GM23338 (cell line): ENCODE measurements around the gene CRYGA. TPM values are rescaled to one million over a fixed set of nuclear protein-coding genes. Genes with fewer than 3 reads are reported as not detected.

ENCODE experiments used
- ATAC-seq: fragments of 200-7000 bp; cut with Tn5 transposase; 3 replicates; pipeline ENCODE4 v1.9.1; 2020
- DNase-seq: peaks from one replicate; pipeline ENCODE4 v3.0.0-alpha.2; 2015; ENCODE audit warnings: low spot score
- H2AFZ ChIP-seq: fragments of 200-600 bp; sonication (generic); 2 replicates; pipeline ENCODE4 v1.8.0; 2016; ENCODE audit warnings: antibody characterized with exemption, mild to moderate bottlenecking, moderate library complexity
- H3F3A ChIP-seq: fragments of 200-600 bp; sonication (generic); replicated peaks from 2 replicates; pipeline ENCODE4 v1.8.0; 2017; ENCODE audit warnings: antibody characterized with exemption, mixed run types, low read depth
- H3K27ac ChIP-seq: fragments of 200-600 bp; sonication (generic); 2 replicates; pipeline ENCODE4 v1.6.1; 2016; ENCODE audit warnings: low read depth
- H3K27me3 ChIP-seq: fragments of 200-600 bp; sonication (generic); 2 replicates; pipeline ENCODE4 v1.8.0; 2016; ENCODE audit warnings: mild to moderate bottlenecking, mixed run types, moderate library complexity; ENCODE audit not compliant: insufficient read depth
- H3K36me3 ChIP-seq: fragments of 200-600 bp; sonication (generic); 2 replicates; pipeline ENCODE4 v1.8.0; 2016; ENCODE audit warnings: mild to moderate bottlenecking; ENCODE audit not compliant: insufficient read depth
- H3K4me1 ChIP-seq: fragments of 200-600 bp; sonication (generic); 2 replicates; pipeline ENCODE4 v1.8.0; 2016; ENCODE audit warnings: mild to moderate bottlenecking, moderate library complexity; ENCODE audit not compliant: insufficient read depth
- H3K4me2 ChIP-seq: fragments of 200-600 bp; sonication (generic); 2 replicates; pipeline ENCODE4 v1.7.1; 2017; ENCODE audit warnings: mixed run types
- H3K4me3 ChIP-seq: fragments of 200-600 bp; sonication (generic); 2 replicates; pipeline ENCODE4 v1.6.1; 2016; ENCODE audit warnings: mixed run types
- H3K79me2 ChIP-seq: fragments of 200-600 bp; sonication (generic); replicated peaks from 2 replicates; pipeline ENCODE4 v1.8.0; 2017; ENCODE audit warnings: mild to moderate bottlenecking; ENCODE audit not compliant: insufficient read depth
- H3K9me2 ChIP-seq: fragments of 200-600 bp; sonication (generic); 2 replicates; pipeline ENCODE4 v1.8.0; 2017; ENCODE audit not compliant: insufficient read depth
- H4K20me1 ChIP-seq: fragments of 200-600 bp; sonication (generic); replicated peaks from 2 replicates; pipeline ENCODE4 v1.8.0; 2017; ENCODE audit warnings: mild to moderate bottlenecking; ENCODE audit not compliant: insufficient read depth
- H3K27ac Mint-ChIP-seq: 2 replicates; pipeline ENCODE4 v1.8.0; 2020; ENCODE audit warnings: inconsistent platforms, mild to moderate bottlenecking, moderate library complexity, mixed read lengths
- H3K27me3 Mint-ChIP-seq: 3 replicates; pipeline ENCODE4 v1.8.0; 2022; ENCODE audit warnings: low read depth, mild to moderate bottlenecking, moderate library complexity, mixed read lengths, inconsistent platforms; ENCODE audit not compliant: insufficient read depth, poor library complexity
- H3K36me3 Mint-ChIP-seq: 3 replicates; pipeline ENCODE4 v1.8.0; 2021; ENCODE audit warnings: low read depth, mild to moderate bottlenecking, inconsistent platforms, moderate library complexity, mixed read lengths
- H3K4me1 Mint-ChIP-seq: 3 replicates; pipeline ENCODE4 v1.8.0; 2020; ENCODE audit warnings: mild to moderate bottlenecking, inconsistent platforms, mixed read lengths
- H3K4me3 Mint-ChIP-seq: 3 replicates; pipeline ENCODE4 v1.8.0; 2021; ENCODE audit warnings: moderate library complexity, mild to moderate bottlenecking, inconsistent platforms, mixed read lengths
- H3K9me3 Mint-ChIP-seq: 3 replicates; pipeline ENCODE4 v1.8.0; 2020; ENCODE audit warnings: moderate library complexity, mild to moderate bottlenecking, inconsistent platforms, mixed read lengths
- ETS1 ChIP-seq: IDR thresholded peaks from 2 replicates; pipeline ENCODE4 v1.6.1; 2016; ENCODE audit warnings: antibody characterized with exemption
- EZH2 ChIP-seq: fragments of 200-600 bp; sonication (generic); IDR thresholded peaks from one replicate; pipeline ENCODE4 v1.8.0; 2017; ENCODE audit warnings: antibody characterized with exemption, mild to moderate bottlenecking, low read depth; ENCODE audit not compliant: unreplicated experiment
- EZH2phosphoT487 ChIP-seq: fragments of 200-600 bp; sonication (generic); IDR thresholded peaks from one replicate; pipeline ENCODE4 v1.8.1; 2018; ENCODE audit warnings: antibody characterized with exemption; ENCODE audit not compliant: unreplicated experiment
- JUNB ChIP-seq: IDR thresholded peaks from one replicate; pipeline ENCODE4 v1.6.1; 2016; ENCODE audit warnings: antibody characterized with exemption; ENCODE audit not compliant: unreplicated experiment
- NANOG ChIP-seq: IDR thresholded peaks from 2 replicates; pipeline ENCODE4 v1.6.1; 2016; ENCODE audit warnings: antibody characterized with exemption, borderline replicate concordance
- ZNF462 ChIP-seq: fragments of 250-450 bp; sonication (Bioruptor Pico); IDR thresholded peaks from 2 replicates; pipeline ENCODE4 v1.5.0; 2020; ENCODE audit warnings: mild to moderate bottlenecking, moderate library complexity
- polyA plus RNA-seq: library from polyadenylated mRNA; unstranded; fragments of >200 nt; fragmentation: Nextera tagmentation; extraction: Ambion mirVana; gene quantifications from 2 replicates; pipeline ENCODE4 v1.2.1, GENCODE V29; 2016
- total RNA-seq: library from RNA; depleted of rRNA; stranded (reverse); fragments of >200 nt; shearing (Covaris generic); gene quantifications from 2 replicates; pipeline ENCODE4 v1.2.3, GENCODE V29; 2014

CRYGA gene
- total and polyA plus RNA-seq, 2 experiments from 2014 or later: not detected

- TF ChIP-seq ZNF462 (CRISPR knock-in tag) (no peak), EZH2 (no peak), EZH2phosphoT487 (no peak), JUNB (no peak)
Observed at GRCh38 chr2:208146006-208146405, 17.4 kb downstream of the CRYGA start, which contains the start of gene CRYGB (continued).

GRCh38 chr2:208142925-208143799, 20.2 kb downstream of the CRYGA start:
- Histone ChIP-seq H4K20me1 (no peaks in the 10 kb centered on the region), H3K4me3 (peak overlapping the region; percentile 28; the same call in 1 of the 2 replicates), H3K27me3 (no peaks in the 10 kb centered on the region), H3K36me3 (no peaks in the 10 kb centered on the region), H3F3A (no peaks in the 10 kb centered on the region), H3K79me2 (no peaks in the 10 kb centered on the region), H3K4me1 (peaks cover 31% of the 10 kb centered on the region), H2AFZ (peak overlapping the region; percentile 70; the same call in 1 of the 2 replicates), H3K27ac (peak overlapping the region; percentile 99), H3K9me2 (no peaks in the 10 kb centered on the region), H3K4me2 (peak overlapping the region; percentile 62)
- Mint-ChIP-seq H3K4me3 (no peak overlapping the region; the same call in 2 of the 3 replicates), H3K4me1 (peaks cover 26% of the 10 kb centered on the region), H3K36me3 (peaks cover 18% of the 10 kb centered on the region), H3K27ac (peak overlapping the region; percentile 91), H3K27me3 (peaks cover 5% of the 10 kb centered on the region), H3K9me3 (peaks cover 18% of the 10 kb centered on the region)
- DNase-seq (peak; percentile 73), ATAC-seq (peak; percentile 22; the same call in 1 of the 3 replicates)
- TF ChIP-seq NANOG: peak; percentile 66
- TF ChIP-seq ETS1: no peak
